ENCODE results near the gene MARCOL.

The MARCOL gene

GRCh38 chr5:148224117-148224742, 14.1 kb upstream of the MARCOL start:
- H3K4me3 ChIP-seq (ENCODE audit: low read depth, low read length): no peak overlapping the region
- no peak for DNase-seq (ENCODE audit: low read depth)
- TF ChIP-seq, protein P1, sequence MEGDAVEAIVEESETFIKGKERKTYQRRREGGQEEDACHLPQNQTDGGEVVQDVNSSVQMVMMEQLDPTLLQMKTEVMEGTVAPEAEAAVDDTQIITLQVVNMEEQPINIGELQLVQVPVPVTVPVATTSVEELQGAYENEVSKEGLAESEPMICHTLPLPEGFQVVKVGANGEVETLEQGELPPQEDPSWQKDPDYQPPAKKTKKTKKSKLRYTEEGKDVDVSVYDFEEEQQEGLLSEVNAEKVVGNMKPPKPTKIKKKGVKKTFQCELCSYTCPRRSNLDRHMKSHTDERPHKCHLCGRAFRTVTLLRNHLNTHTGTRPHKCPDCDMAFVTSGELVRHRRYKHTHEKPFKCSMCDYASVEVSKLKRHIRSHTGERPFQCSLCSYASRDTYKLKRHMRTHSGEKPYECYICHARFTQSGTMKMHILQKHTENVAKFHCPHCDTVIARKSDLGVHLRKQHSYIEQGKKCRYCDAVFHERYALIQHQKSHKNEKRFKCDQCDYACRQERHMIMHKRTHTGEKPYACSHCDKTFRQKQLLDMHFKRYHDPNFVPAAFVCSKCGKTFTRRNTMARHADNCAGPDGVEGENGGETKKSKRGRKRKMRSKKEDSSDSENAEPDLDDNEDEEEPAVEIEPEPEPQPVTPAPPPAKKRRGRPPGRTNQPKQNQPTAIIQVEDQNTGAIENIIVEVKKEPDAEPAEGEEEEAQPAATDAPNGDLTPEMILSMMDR (IDR thresholded peaks at IDR 0.05; ENCODE audit: insufficient read depth, low read depth, low read length, missing control alignments): no peak

GRCh38 chr5:148228392-148228984, 9.8 kb upstream of the MARCOL start:
- no peak for DNase-seq (ENCODE audit: low read depth)
- H3K4me3 ChIP-seq (ENCODE audit: low read depth, low read length): no peak overlapping the region
- TF ChIP-seq, protein P1 (IDR thresholded peaks at IDR 0.05; ENCODE audit: insufficient read depth, low read depth, low read length, missing control alignments): no peak

DNA sequence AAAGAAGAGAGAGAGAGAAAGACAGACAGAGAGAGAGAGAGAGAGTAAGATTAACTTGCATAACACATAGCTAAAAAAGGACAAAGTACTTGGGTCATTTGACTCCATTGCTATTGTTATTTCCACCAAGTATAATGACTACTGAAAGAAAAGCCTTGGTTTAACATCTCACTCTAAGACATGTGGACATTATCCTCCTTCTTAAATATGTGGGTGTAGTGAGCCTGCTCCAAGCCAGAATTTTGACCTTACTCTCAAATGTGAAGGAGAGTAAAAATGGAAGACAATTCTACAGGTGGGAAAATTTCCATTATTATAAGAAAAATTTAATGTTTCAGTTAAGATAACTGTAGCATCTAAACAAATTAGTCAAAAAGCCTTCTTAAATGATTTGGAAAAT, 8.5 kb upstream of the MARCOL start:
- TF ChIP-seq, protein P1 (IDR thresholded peaks at IDR 0.05; ENCODE audit: insufficient read depth, low read depth, low read length, missing control alignments): no peak
- DNase-seq (ENCODE audit: low read depth): no peak
- H3K4me3 ChIP-seq (ENCODE audit: low read depth, low read length): no peak overlapping the region

DNA sequence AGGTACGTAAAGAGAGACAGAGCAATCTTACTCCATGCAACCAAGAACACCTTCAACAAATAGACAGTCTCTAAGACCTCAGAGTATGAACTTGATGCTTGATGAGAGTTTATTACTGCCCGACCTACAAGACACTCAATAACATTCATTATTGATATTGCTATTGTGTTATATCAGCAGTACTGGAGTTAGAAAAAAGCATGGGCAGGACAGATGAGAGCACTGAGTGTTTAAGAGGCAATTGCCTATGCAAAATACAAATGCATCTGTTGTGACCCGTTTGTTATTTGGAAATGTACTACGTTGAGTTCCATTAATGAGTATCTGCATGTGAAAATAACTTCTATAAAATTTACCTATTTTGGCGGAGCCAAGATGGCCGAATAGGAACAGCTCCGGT, 8.1 kb upstream of the MARCOL start:
- TF ChIP-seq, protein P1 (IDR thresholded peaks at IDR 0.05; ENCODE audit: insufficient read depth, low read depth, low read length, missing control alignments): no peak
- no peak overlapping the region for H3K4me3 ChIP-seq (ENCODE audit: low read depth, low read length)

DNA sequence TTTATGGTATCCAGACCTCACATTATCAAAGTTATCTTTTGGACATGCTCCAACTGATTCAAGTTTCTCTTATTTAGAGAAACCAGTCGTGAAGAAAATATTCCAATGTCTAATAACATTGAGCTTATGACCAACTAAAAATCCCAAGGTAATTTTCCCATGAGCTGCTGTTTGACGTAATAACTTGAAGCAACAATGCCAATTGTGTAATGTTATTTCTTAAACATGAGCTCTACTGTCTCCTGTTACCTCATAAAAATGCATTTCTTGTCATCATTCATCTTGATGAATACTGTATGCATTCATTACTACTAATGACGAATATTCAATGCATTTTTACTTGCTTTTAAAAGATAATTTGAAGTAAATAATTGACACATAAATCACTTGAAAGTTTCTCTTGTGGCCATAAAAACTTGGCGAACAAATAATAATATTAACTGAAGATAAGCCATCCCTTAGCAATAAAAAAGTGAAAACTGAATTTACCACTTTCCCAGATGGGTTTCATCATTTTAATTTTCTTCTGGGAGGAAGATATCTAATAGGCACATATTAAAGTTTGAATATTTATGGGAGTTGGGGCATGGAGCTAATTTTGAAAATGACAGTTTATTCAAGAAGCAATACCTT, 424 bp upstream of the MARCOL start:
- DNase-seq (ENCODE audit: low read depth): no peak
- TF ChIP-seq, protein P1 (IDR thresholded peaks at IDR 0.05; ENCODE audit: insufficient read depth, low read depth, low read length, missing control alignments): no peak
- H3K4me3 ChIP-seq (ENCODE audit: low read depth, low read length): no peak overlapping the region

More for the DNA sequence above, 8.1 kb upstream of the MARCOL start:
- no peak for DNase-seq (ENCODE audit: low read depth)

DNA sequence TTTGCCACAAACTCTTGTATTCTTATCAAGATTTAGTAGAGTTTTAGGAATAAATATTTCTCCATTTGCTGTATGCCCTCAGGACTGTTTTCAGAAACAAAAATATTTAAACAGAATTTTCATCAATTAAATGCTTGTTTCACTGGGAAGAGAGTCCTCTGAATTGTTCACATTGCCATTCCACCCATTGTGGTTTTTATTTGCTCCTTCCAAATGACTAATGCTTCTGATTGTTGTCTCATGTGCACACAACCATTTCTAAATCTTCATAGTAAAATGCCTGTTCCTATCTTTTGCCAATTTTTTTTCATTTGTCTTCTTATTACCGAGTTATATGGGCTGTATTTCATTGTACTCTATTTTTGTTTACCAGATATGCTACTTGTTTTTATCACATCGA, 10.6 kb downstream of the MARCOL start:
- no peak for DNase-seq (ENCODE audit: low read depth)
- TF ChIP-seq, protein P1 (IDR thresholded peaks at IDR 0.05; ENCODE audit: insufficient read depth, low read depth, low read length, missing control alignments): no peak
- H3K4me3 ChIP-seq (ENCODE audit: low read depth, low read length): no peak overlapping the region

All from GM12865 (cell line).